Fibroblast of lung (primary cell): ENCODE results near the gene SRPK2. TPM values are rescaled to one million over a fixed set of nuclear protein-coding genes. Genes with fewer than 3 reads are reported as not detected.

Experiments
- DNase-seq, 2 donors: peaks; one replicate each; pipeline versions ENCODE4 v3.0.0 to v3.0.0-alpha.2; 2010; ENCODE audit warnings: low read depth in 2 of 2
- H2AFZ ChIP-seq: 2 replicates; pipeline ENCODE4 v1.5.1; 2012; ENCODE audit warnings: low read length, control low read depth, inconsistent platforms
- H3K27ac ChIP-seq: 2 replicates; pipeline ENCODE4 v1.5.1; 2011; ENCODE audit warnings: low read length, control low read depth; ENCODE audit not compliant: insufficient read depth
- H3K27me3 ChIP-seq: 2 replicates; pipeline ENCODE4 v1.5.1; 2011; ENCODE audit warnings: mild to moderate bottlenecking, low read length; ENCODE audit not compliant: control insufficient read depth, insufficient read depth
- H3K36me3 ChIP-seq: 2 replicates; pipeline ENCODE4 v1.5.1; 2011; ENCODE audit warnings: low read length; ENCODE audit not compliant: control insufficient read depth, insufficient read depth
- H3K4me1 ChIP-seq: 2 replicates; pipeline ENCODE4 v1.5.1; 2011; ENCODE audit warnings: low read length; ENCODE audit not compliant: control insufficient read depth, insufficient read depth; ENCODE audit errors: extremely low read depth
- H3K4me2 ChIP-seq: 2 replicates; pipeline ENCODE4 v1.5.1; 2011; ENCODE audit warnings: low read length, control low read depth; ENCODE audit not compliant: insufficient read depth; ENCODE audit errors: extremely low read depth
- H3K4me3 ChIP-seq, 4 experiments: fragments of 200-600 bp in 1 of 4; sonication (generic) in 1 of 4; replicated peaks in 1 of 4; 2 replicates each; pipeline ENCODE4 v1.5.1; 2011 to 2016; ENCODE audit warnings: low read length in 4 of 4, low read depth in 3 of 4, mild to moderate bottlenecking in 3 of 4, control low read depth in 2 of 4, inconsistent platforms in 1 of 4, mixed read lengths in 1 of 4; ENCODE audit not compliant: insufficient read depth in 1 of 4; ENCODE audit errors: control extremely low read depth in 1 of 4
- H3K79me2 ChIP-seq: 2 replicates; pipeline ENCODE4 v1.5.1; 2012; ENCODE audit warnings: mild to moderate bottlenecking, low read length, inconsistent platforms; ENCODE audit not compliant: control insufficient read depth, insufficient read depth
- H3K9ac ChIP-seq: 2 replicates; pipeline ENCODE4 v1.5.1; 2011; ENCODE audit warnings: mild to moderate bottlenecking, low read length, control low read depth; ENCODE audit not compliant: insufficient read depth
- H3K9me3 ChIP-seq: 2 replicates; pipeline ENCODE4 v1.5.1; 2012; ENCODE audit warnings: low read depth, low read length; ENCODE audit not compliant: control insufficient read depth, insufficient read depth
- H4K20me1 ChIP-seq: 2 replicates; pipeline ENCODE4 v1.5.1; 2011; ENCODE audit warnings: low read length; ENCODE audit not compliant: control insufficient read depth, insufficient read depth; ENCODE audit errors: extremely low read depth
- EZH2 ChIP-seq: IDR thresholded peaks from 2 replicates; pipeline ENCODE4 v1.5.1; 2012; ENCODE audit warnings: low read length, control low read depth, mild to moderate bottlenecking; ENCODE audit errors: missing control alignments
- polyA plus RNA-seq, 2 donors: library from polyadenylated mRNA; depleted of rRNA in 1 of 2; stranded (reverse) in 1 of 2; unstranded in 1 of 2; fragments of >200 nt; gene quantifications; 2 replicates each; pipeline ENCODE4 v1.2.1, GENCODE V29; 2011 to 2012; ENCODE audit warnings: missing spikeins in 1 of 2
- total RNA-seq: library from RNA; depleted of rRNA; stranded (reverse); fragments of >200 nt; gene quantifications from 2 replicates; pipeline ENCODE4 v1.2.1, GENCODE V29; 2014
- TF ChIP-seq, protein P1 (sequence below), 2 donors: IDR thresholded peaks in 1 of 2; conservative IDR thresholded peaks in 1 of 2; 1 replicate in 1 of 2; 2 replicates in 1 of 2; pipeline ENCODE4 v1.5.1; 2011 to 2012; ENCODE audit warnings: low read length in 2 of 2, control low read depth in 1 of 2, inconsistent platforms in 1 of 2, low read depth in 1 of 2, mild to moderate bottlenecking in 1 of 2

SRPK2 gene
- total and polyA plus RNA-seq, 2 donors (not counting 1 experiment from before 2014, with no cell fraction given) = 27.8 to 61.8 TPM

GRCh38 chr7:105202616-105203015 is 186.1 kb downstream of the SRPK2 start:
- Histone ChIP-seq H3K27ac (no peak overlapping the region), H2AFZ (no peak overlapping the region), H3K79me2 (peaks cover 4% of the 10 kb centered on the region), H3K4me1 (peaks cover 4% of the 10 kb centered on the region), H4K20me1 (peaks cover 2% of the 10 kb centered on the region), H3K27me3 (no peaks in the 10 kb centered on the region), H3K9me3 (no peaks in the 10 kb centered on the region), H3K4me2 (no peak overlapping the region), H3K4me3 (no peak overlapping the region), H3K36me3 (no peaks in the 10 kb centered on the region), H3K9ac (no peak overlapping the region)
- peak in 1 of 2 donors; percentile 36 for DNase-seq
- TF ChIP-seq, protein P1, sequence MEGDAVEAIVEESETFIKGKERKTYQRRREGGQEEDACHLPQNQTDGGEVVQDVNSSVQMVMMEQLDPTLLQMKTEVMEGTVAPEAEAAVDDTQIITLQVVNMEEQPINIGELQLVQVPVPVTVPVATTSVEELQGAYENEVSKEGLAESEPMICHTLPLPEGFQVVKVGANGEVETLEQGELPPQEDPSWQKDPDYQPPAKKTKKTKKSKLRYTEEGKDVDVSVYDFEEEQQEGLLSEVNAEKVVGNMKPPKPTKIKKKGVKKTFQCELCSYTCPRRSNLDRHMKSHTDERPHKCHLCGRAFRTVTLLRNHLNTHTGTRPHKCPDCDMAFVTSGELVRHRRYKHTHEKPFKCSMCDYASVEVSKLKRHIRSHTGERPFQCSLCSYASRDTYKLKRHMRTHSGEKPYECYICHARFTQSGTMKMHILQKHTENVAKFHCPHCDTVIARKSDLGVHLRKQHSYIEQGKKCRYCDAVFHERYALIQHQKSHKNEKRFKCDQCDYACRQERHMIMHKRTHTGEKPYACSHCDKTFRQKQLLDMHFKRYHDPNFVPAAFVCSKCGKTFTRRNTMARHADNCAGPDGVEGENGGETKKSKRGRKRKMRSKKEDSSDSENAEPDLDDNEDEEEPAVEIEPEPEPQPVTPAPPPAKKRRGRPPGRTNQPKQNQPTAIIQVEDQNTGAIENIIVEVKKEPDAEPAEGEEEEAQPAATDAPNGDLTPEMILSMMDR (conservative IDR thresholded peaks at IDR 0.05 in 1 of 2, IDR thresholded peaks at IDR 0.05 in 1 of 2; ENCODE audit: low read depth in 1 of 2, low read length in 2 of 2) = no peak
- TF ChIP-seq EZH2 = no peak

- TF ChIP-seq, protein P1 (conservative IDR thresholded peaks at IDR 0.05 in 1 of 2, IDR thresholded peaks at IDR 0.05 in 1 of 2; ENCODE audit: low read depth in 1 of 2, low read length in 2 of 2) = no peak
- no peak for TF ChIP-seq EZH2
- H3K4me1 ChIP-seq = peaks cover 6% of the 10 kb centered on the region
These were observed 189.3 kb downstream of the SRPK2 start for GRCh38 chr7:105199386-105199785.

GRCh38 chr7:105198223-105198622 is 190.5 kb downstream of the SRPK2 start:
- peaks cover 4% of the 10 kb centered on the region for H4K20me1 ChIP-seq
- H2AFZ ChIP-seq = no peak overlapping the region
- peak; percentile 71 to 94 for DNase-seq
- H3K4me2 ChIP-seq = no peak overlapping the region
- peaks cover 6% of the 10 kb centered on the region for H3K4me1 ChIP-seq
- H3K27me3 ChIP-seq = no peaks in the 10 kb centered on the region
- H3K9me3 ChIP-seq = no peaks in the 10 kb centered on the region
- H3K9ac ChIP-seq = no peak overlapping the region
- H3K4me3 ChIP-seq = no peak overlapping the region
- H3K27ac ChIP-seq = no peak overlapping the region
- H3K36me3 ChIP-seq = no peaks in the 10 kb centered on the region
- TF ChIP-seq, protein P1 (conservative IDR thresholded peaks at IDR 0.05 in 1 of 2, IDR thresholded peaks at IDR 0.05 in 1 of 2; ENCODE audit: low read depth in 1 of 2, low read length in 2 of 2) = no peak
- no peak for TF ChIP-seq EZH2
- H3K79me2 ChIP-seq = peaks cover 3% of the 10 kb centered on the region

More at GRCh38 chr7:105199386-105199785, 189.3 kb downstream of the SRPK2 start:
- H3K9ac ChIP-seq = no peak overlapping the region
- no peaks in the 10 kb centered on the region for H3K27me3 ChIP-seq
- H4K20me1 ChIP-seq = peaks cover 4% of the 10 kb centered on the region
- no peak overlapping the region for H3K4me3 ChIP-seq
- H3K27ac ChIP-seq = no peak overlapping the region
- H3K9me3 ChIP-seq = no peaks in the 10 kb centered on the region
- H3K36me3 ChIP-seq = no peaks in the 10 kb centered on the region
- peak in 1 of 2 donors; percentile 40 for DNase-seq
- H3K4me2 ChIP-seq = no peak overlapping the region
- no peak overlapping the region for H2AFZ ChIP-seq
- H3K79me2 ChIP-seq = peaks cover 3% of the 10 kb centered on the region
